NCI-H1105 (cell line): ENCODE data around the gene B4GALNT3.
A peak's percentile ranks its signal among the peaks of the same experiment; 100 is the strongest.

Experiments
- DNase-seq: peaks from one replicate; lab custom pipeline; 2025; lab: John Stamatoyannopoulos, UW

B4GALNT3 gene

DNA sequence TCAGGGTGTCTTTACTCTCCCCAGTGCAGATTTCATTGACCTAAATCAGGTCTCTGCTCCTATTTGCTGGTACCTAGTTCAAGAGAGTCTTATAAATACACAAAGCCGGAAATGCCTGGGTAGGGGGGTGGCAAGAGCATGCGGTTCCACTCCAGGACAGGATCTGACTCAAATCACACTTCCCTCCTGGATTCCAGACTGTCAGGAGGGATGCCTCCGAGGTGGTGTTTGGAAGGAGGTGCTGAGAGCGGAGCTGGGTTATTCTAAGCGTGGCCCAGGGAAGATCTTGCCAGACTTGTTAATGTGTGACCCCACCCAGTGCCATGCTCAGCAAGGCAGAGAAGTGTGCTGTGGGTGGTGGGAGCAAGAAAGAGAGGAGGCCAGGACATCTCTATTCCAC, 49.8 kb downstream of the B4GALNT3 start:
- no peak for DNase-seq

DNA sequence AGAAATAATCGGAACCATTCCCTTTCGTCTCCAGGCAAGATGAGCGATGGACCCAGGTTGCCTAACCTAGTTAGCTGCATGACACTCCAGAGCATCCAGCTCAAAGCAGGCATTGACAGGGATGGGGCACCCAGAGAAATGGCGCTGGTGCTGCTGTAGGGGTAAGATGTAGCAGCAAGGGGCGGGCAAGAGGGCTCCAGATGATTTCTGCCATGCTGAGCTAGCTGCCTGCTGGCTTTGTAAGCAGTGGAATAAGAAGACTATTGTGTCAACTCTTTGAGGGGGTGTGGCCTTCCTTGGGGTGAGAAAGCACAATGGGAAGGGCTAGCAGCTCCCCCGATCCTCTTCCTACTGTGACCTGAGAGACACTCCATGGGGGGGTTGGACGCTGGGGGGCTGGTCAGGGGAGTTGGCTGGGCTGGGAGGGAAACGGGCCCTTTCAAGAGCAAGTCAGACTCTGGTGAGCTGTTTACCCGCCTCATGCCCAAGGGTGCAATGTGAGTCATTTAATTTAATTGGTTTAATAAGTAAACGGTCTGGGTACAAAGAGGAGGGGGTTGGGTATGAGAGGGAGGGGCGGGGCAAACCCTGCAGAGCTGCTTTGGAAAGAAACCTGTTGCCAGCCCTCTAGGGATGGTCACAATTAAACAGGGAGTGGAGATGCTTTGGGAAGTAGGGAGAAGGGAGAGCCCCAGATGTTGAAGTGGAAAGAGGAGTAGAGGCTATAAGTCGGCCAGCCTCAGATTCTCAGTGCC, 50.5 kb downstream of the B4GALNT3 start:
- peak; percentile 56 for DNase-seq

DNA sequence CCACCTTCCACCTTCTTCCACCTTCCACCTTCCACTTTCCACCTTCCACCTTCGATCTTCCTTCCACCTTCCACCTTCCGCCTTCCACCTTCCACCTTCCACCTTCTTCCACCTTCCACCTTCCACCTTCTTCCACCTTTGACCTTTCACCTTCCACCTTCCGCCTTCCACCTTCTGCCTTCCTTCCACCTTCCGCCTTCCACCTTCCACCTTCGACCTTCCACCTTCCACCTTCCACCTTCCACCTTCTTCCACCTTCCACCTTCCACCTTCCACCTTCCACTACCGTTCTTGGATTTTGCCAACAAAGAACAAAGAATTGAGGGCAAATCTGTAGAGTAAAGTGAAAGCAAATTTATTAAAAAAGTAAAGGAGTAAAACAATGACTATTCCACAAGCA, 53.2 kb downstream of the B4GALNT3 start:
- no peak for DNase-seq

DNA sequence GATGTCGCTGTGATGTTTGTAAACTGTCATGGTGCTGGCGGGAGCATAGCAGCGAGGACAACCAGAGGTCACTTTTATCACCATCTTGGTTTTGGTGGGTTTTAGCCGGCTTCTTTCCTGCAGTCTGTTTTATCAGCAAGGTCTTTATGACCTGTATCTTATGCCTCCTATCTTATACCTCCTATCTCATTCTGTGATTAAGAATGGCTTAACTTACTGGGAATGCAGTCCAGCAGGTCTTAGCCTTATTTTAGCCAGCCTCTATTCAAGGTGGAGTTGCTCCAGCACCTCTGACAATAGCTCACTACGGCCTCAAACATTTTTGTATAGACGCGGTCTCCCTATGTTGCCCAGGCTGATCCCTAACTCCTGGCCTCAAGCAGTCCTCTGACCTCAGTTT, 53.7 kb downstream of the B4GALNT3 start:
- DNase-seq = no peak

DNA sequence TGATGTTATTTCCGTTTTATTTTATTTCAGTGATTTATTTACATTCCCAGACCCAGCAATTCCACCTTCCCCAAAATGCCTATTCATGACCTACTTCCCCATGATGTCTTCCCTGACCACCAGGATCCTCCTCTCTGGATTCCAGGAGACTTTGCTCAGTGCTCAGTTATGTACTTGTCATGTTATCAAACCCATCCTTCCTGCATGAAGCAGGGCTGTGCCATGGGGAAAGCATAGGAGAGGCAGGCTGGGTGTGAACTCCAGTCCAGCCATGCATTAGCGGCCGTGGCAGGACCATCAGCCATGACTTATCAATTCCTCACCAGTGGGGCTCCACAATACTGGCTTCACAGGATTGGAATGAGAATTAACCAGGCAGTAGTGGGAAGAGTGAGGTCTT, 57.8 kb downstream of the B4GALNT3 start:
- DNase-seq = no peak

DNA sequence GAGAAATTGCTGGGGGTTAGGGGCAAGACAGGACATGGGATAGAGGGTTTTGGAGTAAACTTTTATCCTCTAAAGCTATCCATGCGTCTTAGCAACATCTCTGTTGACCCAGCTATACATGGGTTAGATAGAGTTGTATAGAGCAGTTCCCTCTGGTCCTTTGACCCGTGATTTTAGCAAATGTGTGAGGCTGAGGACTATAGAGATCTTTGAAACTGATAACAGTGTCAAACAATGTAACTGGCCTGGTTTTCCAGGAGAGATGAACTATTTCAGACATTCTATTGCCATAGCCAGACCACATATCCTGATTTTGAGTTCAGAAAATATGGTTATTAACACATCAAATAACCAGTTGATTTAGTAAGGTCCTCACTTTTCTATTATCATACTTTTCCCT, 60.4 kb downstream of the B4GALNT3 start:
- DNase-seq = no peak

DNA sequence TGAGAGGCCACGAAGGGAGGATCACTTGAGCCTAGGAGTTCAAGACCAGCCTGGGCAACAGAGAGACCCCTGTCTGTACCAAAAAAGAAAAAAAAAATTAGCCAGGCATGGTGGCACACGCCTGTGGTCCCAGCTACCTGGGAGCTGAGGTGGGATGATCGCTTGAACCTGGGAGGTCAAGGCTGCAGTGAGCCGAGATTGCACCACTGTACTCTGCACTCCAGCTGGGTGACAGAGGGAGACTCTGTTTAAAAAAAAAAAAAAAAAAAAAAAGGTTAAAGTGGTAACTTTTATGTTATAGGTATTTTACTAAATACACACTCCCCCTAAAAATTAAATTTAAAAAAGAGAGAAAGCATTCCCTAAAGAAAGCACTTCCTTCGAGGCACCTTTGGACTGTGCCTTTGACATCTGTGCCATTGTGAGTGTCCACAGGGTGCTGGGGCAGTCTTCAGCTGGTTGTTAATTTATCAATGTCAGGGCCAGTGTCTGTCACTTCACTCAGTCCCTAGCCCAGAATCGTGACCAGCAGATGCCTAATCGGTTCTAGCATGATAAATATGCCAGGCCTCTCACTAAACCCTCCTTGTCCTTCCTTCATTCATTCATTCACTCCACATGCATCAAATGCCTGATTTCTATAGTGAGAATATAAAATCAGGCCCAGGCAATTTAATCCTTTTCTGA, 63.1 kb downstream of the B4GALNT3 start:
- no peak for DNase-seq

DNA sequence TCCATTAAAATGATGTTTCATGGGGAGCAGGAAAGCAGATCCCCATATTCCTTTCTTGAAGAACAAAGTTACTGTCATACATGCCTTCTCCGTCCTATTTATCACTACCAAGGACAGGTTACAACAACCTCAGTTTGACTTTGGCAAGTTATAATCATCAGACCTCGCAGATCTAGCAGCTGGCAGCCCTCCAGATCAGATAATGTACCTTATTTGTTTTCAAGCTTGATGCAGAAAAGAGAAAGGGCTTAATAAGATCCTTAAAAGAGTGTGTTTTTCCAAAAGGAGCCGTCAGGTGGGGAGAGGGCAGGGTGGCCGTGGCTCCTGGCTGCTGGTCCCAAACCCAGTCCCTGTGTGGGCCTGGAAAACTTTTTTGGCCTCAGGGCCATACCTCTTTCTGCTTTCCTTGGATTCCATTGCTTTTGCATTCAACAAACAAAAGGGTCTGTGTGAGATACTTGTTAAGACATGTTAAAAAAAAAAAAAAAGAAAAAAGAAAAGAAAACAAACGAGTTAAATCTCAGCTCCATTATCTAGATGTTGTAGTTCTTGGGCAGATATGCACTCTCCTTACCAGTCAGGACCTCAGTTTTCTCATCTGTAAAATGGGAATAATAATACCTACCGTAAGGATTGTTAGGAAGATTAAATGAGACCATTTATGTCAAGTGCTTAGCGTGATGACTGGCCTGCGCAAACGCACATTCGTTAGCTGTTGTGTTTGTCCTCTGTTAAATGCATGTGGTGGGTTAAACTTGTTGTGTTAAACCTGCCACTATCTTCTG, 64.6 kb downstream of the B4GALNT3 start:
- peak; percentile 44 for DNase-seq

DNA sequence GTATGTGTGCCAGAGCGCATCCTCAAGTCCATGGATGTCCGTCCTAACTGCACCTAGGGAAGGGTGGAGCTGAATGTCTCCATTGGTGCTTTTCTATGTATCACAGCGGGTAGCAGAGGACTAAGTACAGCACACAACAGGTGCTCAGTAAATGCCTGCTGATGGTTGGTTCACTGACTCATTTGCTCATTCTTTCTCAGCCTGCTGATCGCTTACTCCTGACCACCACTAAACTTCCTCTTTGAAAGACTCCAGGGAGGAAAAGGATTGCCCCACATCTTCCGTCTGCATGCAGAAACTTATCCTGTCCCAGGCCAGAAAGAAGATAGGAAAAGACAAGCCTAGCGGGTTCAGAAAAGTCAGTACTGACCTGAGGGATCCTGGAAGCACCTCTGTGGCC, 66.3 kb downstream of the B4GALNT3 start:
- no peak for DNase-seq

DNA sequence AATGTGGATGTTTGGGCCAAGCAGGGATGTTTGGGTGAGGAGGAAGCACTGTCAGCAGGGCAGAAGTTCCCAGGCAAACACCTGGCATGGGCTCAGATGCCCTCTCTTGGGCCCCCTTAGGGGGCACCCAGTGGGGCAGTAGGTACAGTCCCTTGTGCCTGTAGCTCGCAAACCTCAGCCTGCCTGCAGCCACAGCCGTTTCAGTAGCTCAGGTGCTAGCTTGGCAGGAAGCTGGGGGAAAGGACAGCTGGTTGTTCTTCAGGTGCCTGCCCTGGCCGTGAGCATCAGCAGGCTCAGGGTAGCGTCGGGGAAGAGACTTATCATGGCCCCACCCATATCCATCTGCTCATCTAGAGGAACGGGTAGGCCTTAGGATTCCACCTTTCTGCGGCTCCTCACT, 67.5 kb downstream of the B4GALNT3 start:
- DNase-seq = no peak

DNA sequence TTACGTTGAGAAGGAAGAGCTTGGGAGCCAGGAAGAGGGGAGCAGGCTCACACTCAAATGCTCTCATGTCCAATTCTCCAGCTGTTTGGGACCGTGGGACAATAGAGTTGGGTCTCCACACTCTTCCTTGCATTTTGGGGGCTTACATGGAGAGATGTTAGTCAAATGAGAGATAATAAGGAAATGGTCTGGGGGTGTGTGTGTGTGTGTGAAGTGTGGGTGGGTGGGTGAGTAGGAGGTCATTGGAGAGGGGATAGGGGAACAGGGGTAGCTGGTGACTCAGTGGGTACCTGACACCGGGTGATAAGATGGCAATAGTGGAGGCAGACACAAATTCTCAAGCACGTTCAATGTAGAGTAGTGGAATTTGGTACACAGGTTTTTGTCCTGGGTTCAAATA, 68.0 kb downstream of the B4GALNT3 start:
- DNase-seq = no peak

DNA sequence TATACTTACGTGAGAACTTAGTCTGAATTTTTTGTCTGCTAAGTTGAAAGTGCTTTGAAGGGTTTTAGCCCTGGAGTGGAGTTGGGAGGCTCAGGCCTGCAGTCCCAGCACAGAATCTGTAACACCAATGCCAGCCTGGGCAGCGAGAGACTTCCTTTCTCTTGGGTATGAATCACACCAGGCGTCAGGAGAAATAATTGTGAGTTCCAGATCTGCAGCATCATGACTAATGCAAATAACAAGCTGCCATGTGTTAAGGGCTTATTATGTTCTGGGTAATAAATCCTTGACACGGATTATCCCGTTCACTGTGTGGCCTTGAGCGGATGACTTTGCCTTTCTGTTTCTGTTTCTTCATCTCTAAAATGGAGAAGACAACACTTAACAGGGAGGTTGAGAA, 70.6 kb downstream of the B4GALNT3 start:
- no peak for DNase-seq

DNA sequence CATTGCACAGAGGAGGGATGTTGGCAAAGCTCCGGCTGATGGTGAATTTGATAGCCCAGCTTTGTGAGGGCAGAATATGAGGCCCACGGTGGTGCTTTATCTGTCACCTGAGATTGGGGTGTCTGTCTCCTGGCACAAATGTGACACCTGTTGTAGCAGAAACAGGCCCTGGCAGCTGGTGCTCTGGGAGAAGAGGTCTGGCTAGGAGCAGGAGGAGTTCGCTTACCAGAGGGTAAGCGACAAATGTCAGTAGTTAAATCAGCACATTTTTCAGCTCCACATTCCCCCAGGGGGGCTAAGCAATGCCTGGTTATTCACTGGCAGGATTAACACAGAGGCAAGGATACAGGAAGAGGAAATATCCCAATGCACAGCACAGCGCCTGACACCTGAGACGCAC, 71.1 kb downstream of the B4GALNT3 start:
- no peak for DNase-seq

DNA sequence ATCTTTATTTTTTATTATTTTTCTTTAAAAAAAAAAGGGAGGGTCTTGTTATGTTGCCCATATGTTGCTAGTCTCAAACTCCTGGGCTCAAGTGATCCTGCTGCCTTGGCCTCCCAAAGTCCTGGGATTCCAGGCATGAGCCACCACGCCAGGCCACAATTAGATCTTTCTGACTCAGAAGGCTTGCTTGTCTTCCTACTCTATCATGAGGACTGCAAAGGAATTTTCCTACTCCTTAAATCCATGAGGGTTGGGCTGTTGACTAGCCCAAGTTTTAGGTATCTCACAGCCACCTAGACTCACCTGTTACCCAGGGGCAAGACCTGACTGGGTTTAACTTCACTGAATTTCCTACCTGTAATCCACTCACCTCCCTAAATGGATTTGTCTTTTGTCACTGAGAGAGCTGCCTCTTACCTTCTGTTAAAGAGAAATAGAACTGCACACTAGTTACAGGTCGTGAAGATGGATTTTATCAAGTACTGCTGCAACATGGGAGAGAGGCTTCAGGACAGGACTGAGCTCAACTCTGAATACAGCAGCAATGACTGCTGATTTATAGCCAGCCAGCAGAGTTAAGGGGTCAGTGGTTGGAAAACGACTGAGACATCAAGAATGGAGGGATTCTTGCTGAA, 72.3 kb downstream of the B4GALNT3 start:
- DNase-seq = no peak

DNA sequence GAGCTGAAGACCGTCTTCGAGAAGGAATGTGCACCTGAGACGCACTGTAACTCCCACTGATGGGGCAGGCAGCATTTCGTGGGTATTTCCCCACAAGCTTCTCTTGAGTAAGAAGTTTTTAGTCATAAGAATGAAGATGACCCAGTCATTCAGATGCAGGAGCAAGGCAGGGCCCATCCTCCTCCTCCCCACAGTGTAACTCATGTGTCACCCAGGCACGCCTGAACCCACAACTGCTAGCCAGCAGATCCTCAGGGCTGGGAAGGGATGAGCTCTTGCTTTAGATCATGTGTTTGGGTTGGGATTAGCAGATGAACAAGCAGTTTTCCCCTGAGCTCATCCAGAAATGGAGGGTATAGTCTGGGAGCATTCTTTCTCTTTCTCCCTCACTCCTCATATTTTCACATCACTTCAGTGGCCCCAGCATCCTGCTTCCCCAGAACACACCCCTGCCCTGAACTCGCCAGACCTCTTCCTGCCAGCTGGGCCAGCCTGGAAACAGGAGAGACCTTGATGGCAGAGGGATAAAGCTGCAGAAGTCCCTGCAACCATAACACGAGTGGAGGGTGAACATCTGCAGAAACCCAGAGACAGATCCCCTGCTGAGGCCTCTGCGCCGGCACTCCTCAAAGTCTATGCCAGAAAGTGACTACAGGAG, 73.3 kb downstream of the B4GALNT3 start:
- no peak for DNase-seq

DNA sequence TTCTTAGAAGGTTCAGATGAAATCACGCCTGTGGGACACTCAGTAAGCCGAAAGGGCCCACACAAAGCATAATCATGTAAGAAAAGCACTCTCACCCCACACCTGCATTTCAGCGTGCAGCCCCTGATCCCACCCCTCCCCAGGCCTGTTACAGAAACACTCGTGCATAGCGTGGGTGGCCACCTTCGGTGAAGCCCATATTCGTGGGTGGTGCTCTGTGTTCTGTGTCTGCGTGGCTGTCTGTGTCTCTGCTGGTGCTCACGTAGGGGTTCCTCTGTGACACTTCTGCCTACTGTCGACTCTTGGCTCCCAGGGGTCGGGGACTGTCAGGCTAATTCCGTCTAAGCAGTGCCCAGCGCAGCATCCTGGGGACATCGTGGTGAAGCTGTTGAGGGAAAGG, 74.0 kb downstream of the B4GALNT3 start:
- DNase-seq = no peak

DNA sequence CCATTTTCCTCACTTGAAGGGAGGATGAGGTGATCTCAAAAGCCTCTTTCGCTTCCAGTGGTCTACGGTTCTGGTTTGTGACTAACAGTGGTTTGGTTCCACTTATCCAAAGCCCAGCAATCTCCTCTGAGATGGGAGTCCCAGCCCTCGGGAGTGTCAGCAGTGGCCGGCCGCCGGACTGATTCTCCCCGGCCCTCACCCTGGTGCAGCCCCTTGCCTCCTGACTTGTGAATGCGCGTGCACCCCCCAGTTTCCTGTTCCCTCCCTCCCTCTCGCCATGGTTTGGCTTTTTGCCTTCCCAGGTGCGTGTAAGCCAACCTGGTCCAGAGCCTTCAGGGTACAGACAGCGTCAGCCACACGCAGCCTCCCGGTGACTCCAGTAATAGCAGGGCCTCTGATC, 74.5 kb downstream of the B4GALNT3 start:
- DNase-seq = no peak

DNA sequence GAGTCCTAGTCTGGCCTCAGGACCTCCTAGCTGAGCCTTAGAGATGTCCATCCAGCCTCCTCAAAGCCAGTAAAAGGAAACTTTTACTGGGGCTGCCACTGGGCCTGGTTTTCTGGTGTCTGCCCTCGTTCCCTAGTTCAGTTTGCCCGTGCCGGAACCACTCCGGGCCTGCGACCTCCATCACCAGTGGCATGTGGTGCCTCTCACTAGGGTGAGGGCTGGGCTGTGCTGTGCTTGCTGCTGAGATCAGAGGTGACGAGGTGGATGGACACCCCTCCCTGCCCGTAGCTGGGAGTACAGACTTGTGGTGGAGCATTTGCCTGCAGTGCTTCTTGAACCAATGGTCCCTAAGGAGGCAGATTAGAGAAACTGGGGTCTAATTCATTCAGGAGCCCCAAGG, 75.7 kb downstream of the B4GALNT3 start:
- no peak for DNase-seq

DNA sequence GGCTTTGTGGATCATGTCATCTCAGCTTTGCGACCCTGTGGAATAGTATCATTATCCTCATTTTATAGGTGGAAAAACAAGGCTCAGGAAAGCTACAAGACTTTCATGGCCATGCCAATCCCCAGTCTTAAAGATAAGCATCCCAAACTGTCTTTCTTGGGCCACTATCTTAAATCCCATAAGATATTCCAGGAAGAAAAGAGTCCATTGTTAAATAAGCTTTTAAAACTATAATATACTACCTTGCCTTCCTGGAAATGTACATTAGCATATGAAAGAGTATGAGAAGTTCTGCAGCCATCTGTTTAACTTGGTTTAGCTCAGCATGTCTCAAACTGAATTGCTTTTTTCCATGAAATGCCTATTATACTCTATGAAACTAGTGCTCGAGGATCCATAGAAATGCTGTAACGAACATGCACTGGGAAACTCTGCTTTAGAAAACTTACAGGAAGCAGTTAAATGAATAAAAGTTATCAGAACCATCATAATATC, 77.1 kb downstream of the B4GALNT3 start:
- DNase-seq = no peak

DNA sequence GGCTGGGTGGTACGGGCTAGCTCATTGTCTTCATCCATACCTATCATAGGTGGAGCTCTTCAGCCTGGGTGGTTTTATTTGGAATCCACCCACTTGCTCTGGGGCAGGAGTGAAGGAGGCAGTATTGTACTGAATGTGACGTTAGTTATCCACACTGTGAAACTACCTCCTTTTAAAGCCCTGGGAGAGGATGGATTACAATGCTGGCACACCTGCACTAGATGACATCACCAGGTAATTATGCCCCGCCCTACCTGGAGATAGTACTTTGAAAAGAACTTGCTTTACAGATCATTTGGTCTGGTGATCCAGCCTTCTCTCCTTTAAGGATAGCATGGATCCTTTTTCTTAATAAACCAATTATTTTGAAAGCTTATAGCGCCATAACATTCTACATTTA, 78.0 kb downstream of the B4GALNT3 start:
- DNase-seq = peak; percentile 18

DNA sequence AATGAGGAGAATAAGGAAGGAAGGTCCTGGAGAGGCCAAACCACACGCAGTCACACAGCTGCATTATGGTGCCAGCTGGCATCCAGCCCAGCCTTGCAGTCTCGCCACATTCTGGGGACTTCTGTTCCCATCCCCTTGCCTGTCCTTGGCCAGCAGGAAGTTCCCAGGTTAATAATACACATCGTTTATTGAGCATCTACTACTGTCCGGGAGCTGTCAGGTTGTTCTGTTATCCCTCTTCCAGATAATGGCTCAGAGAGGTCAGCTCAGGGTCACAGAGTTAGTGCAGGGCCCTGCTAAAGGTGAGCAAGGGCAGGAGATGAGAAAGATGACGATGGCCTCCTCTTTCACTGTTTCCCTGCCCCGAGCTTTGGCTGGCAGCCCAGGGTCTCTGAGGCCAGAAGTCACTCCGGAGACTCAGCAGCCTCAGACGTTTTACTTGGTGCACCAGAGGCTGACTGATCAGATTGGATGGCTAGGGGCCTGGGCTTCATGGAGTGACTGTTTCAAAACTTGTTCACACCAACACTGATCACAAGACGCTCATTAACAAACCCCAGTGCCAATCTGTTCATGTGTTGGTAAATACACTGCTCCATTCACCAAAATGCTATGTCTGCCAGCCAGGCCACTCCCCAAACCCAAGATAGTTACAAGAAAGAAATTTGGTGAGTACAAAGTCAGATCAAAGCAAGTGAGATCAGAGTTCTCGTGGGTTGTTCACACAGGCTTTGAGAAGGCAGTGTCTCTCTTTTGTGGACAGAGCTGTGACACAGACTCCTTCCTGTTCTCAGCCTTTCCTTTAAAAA, 79.2 kb downstream of the B4GALNT3 start:
- DNase-seq = no peak
